ENCODE results near the gene ACP1. TPM values are rescaled to one million over a fixed set of nuclear protein-coding genes. Genes with fewer than 3 reads are reported as not detected.
"Not testable (repeated sequence)": the region's sequence is repeated elsewhere in the genome, so short reads cannot be mapped to it uniquely, and the experiment has no call there.

ACP1 gene
- total RNA-seq, 1 donor from 2014 or later, result 68.4 TPM

DNA sequence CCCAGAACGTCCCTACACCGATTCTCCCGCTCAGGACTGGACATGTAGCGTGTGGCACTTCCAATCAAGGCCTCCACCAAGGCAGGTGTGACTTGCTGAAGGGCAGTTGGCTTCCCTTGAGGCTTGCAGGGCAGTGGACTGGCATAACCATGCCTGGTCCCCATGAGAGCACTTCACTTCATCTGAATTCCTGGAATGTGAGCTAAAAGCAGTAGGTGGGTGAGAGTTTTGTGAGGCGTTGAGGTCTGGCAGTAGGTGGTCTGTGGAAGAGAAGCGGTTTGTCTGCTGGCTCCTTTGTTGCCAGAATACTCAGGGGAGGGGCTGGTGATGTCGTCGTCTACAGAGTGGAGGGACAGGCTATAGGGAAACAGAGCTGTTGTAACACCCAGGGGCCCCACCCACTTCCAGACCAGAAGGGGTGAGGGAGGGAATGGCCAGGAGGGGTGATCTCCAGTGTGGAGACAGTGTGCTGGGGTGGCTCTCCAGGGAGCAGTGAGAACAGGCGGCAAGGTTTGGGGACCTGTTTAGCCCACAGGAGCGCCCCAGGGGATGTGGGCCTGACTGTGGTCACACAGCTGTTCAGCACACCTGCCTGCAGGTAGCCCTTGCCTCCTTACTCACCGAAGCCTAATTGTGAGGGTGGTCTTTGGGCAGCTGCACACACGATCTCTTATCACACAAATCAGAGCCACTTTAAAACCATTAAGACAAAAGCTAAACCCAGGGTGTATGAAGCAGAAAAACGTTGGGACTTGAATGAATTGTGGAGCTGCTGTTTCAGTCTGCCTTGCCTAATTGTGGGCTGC, 44.6 kb downstream of the ACP1 start:
- TF ChIP-seq, protein P1, sequence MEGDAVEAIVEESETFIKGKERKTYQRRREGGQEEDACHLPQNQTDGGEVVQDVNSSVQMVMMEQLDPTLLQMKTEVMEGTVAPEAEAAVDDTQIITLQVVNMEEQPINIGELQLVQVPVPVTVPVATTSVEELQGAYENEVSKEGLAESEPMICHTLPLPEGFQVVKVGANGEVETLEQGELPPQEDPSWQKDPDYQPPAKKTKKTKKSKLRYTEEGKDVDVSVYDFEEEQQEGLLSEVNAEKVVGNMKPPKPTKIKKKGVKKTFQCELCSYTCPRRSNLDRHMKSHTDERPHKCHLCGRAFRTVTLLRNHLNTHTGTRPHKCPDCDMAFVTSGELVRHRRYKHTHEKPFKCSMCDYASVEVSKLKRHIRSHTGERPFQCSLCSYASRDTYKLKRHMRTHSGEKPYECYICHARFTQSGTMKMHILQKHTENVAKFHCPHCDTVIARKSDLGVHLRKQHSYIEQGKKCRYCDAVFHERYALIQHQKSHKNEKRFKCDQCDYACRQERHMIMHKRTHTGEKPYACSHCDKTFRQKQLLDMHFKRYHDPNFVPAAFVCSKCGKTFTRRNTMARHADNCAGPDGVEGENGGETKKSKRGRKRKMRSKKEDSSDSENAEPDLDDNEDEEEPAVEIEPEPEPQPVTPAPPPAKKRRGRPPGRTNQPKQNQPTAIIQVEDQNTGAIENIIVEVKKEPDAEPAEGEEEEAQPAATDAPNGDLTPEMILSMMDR (IDR thresholded peaks at IDR 0.05), result no peak
- Histone ChIP-seq H3K36me3 (no peaks in the 10 kb centered on the region), H3K27ac (no peak overlapping the region), H3K4me3 (no peak overlapping the region), H3K9me3 (no peaks in the 10 kb centered on the region), H3K4me1 (no peaks in the 10 kb centered on the region), H3K27me3 (no peaks in the 10 kb centered on the region)
- ATAC-seq (peak; percentile 41), DNase-seq (no peak)
- intact Hi-C loops (cut with DNase I), result no loop called here

DNA sequence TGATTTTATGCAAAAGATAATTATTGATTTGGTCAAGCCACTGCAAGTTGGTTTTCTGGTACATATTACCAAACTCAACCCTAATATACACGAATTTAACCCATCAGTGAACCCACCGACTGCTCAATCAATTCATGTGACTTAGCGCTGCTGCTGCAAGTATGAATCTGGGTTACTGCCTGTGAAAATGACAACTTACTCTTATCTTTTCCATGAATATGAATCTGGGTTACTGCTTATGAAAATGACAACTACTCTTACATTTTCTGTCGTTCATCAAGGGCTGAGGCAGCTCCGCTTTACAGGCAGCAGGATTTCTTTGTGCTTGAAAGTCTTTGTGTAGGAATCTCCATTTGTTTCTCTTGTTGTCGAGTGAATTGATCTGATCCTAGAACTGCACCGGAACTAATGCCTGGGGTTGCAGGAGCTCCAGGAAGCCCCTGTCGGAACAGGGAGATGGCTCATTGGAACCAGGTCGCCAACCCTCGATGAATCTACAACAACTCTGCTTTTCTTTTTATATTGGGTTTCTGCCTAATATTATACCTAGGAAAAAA, 45.3 kb downstream of the ACP1 start:
- DNase-seq (no peak), ATAC-seq (no peak)
- no peaks in the 10 kb centered on the region for H3K36me3 ChIP-seq
- TF ChIP-seq, protein P1 (IDR thresholded peaks at IDR 0.05), result no peak
- intact Hi-C loops (cut with DNase I), result no loop called here
- H3K9me3 ChIP-seq, result no peaks in the 10 kb centered on the region
- H3K27me3 ChIP-seq, result no peaks in the 10 kb centered on the region
- H3K4me3 ChIP-seq, result no peak overlapping the region
- H3K27ac ChIP-seq, result no peak overlapping the region
- no peaks in the 10 kb centered on the region for H3K4me1 ChIP-seq

DNA sequence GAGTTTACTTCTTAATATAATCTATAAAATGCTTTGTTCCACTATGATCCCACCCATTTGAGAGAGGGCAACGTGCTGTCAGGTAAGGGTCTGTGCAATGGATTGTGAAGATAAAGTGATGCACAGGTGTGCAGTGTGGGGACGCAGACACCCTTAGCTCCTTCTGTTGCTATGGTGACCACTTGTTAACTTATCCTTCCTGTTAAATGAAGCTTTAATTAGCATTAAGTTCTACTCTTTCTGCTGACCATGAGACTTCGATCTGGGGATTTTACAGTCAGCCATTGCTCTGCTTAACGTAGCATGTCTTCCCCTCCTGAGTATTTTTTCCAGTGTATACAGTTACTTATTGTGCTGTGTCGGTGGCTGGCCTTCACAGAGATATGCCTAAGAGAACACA, 46.2 kb downstream of the ACP1 start:
- H3K4me1 ChIP-seq, result no peaks in the 10 kb centered on the region
- DNase-seq, result no peak
- intact Hi-C loops (cut with DNase I), result no loop called here
- H3K36me3 ChIP-seq, result no peaks in the 10 kb centered on the region
- no peak overlapping the region for H3K4me3 ChIP-seq
- no peak for ATAC-seq
- no peaks in the 10 kb centered on the region for H3K27me3 ChIP-seq
- H3K27ac ChIP-seq, result no peak overlapping the region
- no peaks in the 10 kb centered on the region for H3K9me3 ChIP-seq
- TF ChIP-seq, protein P1 (IDR thresholded peaks at IDR 0.05), result no peak

DNA sequence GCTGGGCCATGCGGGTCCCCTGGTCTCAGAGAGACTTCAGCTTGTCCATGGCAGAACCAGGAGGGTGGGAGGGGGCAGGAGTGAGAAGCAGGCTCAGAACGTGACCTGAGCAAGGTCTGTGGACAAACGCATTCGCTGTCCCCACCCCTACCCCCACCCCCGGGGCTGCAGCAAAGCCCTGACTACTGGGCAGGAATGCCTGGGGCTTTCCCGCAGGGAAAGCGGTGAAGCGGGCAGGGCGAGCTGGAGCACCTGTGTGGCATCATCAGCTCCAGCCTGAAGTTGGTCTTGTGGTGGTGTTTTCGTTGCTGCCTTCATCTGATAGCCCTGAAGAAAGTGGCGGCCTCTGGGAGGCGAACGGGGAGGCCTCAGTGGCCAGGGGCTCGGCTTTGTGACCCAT, 49.2 kb downstream of the ACP1 start:
- Histone ChIP-seq H3K27me3 (no peaks in the 10 kb centered on the region), H3K36me3 (no peaks in the 10 kb centered on the region), H3K27ac (no peak overlapping the region), H3K4me1 (no peaks in the 10 kb centered on the region), H3K9me3 (no peaks in the 10 kb centered on the region), H3K4me3 (no peak overlapping the region)
- no peak for ATAC-seq
- DNase-seq, result no peak
- intact Hi-C loops (cut with DNase I), result no loop called here
- TF ChIP-seq, protein P1 (IDR thresholded peaks at IDR 0.05), result no peak

DNA sequence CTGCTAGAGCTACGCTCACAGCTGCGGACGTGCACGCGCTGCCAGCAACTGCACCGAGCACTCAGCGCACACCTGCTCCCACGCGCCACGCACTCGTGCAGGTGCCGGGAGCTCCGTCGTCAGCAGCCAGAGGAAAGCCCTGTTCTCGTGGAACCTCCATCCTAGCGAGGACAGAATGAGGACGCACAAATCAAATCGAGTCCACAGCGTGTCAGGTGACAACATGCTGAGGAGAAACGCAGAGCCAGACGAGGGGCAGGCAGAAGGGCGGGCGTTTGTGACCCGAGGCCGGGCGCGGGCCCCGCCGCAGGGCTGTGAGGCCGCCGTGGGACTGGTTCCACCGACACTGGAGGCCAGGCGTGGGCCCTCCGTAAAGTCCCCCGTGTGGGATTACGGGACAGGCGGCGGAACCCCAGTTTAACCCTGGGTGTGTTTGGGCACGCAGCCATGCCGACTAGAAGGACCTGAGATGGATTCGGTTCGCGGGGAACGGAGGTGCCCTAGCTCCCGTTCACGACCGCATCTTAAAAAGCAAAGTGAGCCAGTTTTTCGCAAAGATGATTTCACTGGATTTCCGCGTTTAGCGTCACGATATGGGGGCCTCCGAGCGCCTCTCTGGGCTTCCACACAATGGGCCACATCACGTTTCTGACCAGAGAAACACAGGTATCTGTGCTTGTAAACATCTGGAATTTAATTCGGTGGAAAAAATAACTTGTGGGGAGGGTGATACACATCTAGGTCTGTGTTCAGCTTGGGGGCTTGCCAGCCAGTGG, 50.0 kb downstream of the ACP1 start:
- DNase-seq (no peak), ATAC-seq (no peak)
- intact Hi-C loops (cut with DNase I), result no loop called here
- H3K9me3 ChIP-seq, result no peaks in the 10 kb centered on the region
- TF ChIP-seq, protein P1 (IDR thresholded peaks at IDR 0.05), result no peak
- no peaks in the 10 kb centered on the region for H3K27me3 ChIP-seq
- H3K4me3 ChIP-seq, result no peak overlapping the region
- no peaks in the 10 kb centered on the region for H3K36me3 ChIP-seq
- H3K4me1 ChIP-seq, result no peaks in the 10 kb centered on the region
- no peak overlapping the region for H3K27ac ChIP-seq

DNA sequence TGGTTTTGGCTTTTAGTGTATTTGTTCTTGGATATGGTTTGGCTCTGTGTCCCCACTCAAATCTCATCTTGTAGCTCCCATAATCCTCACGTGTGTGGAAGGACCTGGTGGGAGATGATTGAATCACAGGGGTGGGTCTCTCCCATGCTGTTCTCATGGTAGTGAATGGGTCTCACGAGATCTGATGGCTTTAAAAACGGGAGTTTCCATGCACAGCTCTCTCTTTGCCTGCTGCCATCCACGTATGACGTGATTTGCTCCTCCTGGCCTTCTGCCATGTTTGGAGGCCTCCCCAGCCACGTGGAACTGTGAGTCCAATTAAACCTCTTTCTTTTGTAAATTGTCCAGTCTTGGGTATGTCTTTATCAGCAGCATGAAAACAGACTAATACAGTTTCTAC, 51.2 kb downstream of the ACP1 start:
- H3K36me3 ChIP-seq; H3K4me3 ChIP-seq; DNase-seq; ATAC-seq; H3K27ac ChIP-seq; intact Hi-C loops (cut with DNase I); H3K4me1 ChIP-seq; H3K27me3 ChIP-seq; H3K9me3 ChIP-seq: not testable (repeated sequence)
